HG02678 (cell line): ENCODE measurements around the gene RAB3IL1.
"Not testable (repeated sequence)": the region's sequence is repeated elsewhere in the genome, so short reads cannot be mapped to it uniquely, and the experiment has no call there.

Experiments used
- ATAC-seq: cut with Tn5 transposase; IDR thresholded peaks from one replicate; pipeline ENCODE4 v1.9.1; 2021; ENCODE audit warnings: mild to moderate bottlenecking, moderate library complexity; ENCODE audit not compliant: unreplicated experiment

Gene RAB3IL1

DNA sequence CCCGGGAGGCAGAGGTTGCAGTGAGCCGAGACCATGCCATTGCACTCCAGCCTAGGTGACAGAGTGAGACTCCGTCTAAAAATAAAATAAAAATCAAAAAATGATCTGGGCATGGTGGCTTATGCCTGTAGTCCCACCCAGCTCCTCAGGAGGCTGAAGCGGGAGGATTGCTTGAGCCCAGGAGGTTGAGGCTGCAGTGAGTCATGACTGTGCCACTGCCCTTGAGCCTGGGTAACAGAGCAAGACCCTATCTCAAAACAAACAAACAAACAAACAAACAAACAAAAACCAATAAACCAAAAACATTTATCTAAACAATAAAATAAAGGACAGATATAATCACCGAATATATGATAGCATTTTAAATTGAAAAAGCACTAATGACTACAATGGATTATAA is 36.3 kb upstream of the RAB3IL1 start:
- not testable (repeated sequence) for ATAC-seq

- no peak for ATAC-seq
Observed at GRCh38 chr11:61952882-61953281, 35.5 kb upstream of the RAB3IL1 start.

DNA sequence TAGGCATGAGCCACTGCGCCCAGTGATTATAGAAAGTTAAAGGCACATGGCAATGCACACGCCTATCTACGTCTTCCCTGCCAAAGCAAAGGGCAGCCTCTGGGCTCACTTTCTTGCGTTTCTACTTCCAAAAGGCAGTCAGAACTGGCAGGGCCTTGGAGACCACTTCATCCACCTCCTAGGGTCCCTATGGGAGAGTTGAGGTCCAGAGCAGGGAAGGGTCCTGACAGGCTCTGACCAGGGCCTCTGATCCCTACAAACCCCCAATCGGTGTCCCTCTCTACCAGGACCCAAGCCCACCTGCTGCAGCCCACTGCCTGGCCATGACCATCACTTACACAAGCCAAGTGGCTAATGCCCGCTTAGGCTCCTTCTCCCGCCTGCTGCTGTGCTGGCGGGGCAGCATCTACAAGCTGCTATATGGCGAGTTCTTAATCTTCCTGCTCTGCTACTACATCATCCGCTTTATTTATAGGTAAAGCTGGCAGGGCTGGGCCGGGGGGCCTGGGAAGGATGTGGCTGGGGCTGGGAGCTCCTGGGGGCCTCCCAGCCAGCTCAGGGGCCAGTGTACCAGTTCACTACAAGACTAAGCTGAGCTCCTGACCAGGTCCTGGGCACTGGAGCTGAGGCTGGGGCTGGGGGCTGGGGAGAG is 34.2 kb upstream of the RAB3IL1 start:
- no peak for ATAC-seq

GRCh38 chr11:61950035-61950547 is 32.7 kb upstream of the RAB3IL1 start, which contains the start of gene BEST1:
Gene BEST1, plus strand, starts transcription at chr11:61950351. Its CDS starts 1,456 bp downstream, at chr11:61951807.
- ATAC-seq: no peak

DNA sequence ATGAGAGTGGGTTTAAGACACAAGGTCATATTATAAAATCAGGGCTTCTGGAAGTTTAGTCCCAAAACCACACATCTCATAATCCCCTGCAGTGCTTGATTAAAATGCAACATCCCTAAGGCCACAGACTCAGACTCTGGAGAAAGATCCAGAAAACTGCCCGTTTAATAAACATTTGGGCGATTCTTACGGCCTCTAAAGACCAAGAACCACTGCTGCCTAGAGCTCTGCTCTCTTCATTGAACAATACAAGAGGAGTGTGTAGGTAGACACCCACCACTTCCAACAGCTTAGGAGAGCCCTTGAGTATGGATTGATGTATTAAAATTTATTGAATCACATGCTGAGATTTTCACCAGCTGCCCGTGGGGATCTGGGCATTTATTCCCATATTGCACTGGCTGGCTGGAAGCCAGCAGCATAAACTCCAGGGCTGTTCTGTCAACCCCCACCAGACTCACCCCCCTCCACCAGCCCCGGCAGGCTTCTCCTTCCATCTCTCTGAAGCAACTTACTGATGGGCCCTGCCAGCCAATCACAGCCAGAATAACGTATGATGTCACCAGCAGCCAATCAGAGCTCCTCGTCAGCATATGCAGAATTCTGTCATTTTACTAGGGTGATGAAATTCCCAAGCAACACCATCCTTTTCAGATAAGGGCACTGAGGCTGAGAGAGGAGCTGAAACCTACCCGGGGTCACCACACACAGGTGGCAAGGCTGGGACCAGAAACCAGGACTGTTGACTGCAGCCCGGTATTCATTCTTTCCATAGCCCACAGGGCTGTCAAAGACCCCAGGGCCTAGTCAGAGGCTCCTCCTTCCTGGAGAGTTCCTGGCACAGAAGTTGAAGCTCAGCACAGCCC is 32.0 kb upstream of the RAB3IL1 start:
- ATAC-seq: no peak

GRCh38 chr11:61948505-61948904 is 31.1 kb upstream of the RAB3IL1 start:
- no peak for ATAC-seq

- ATAC-seq: no peak
Observed at GRCh38 chr11:61947486-61948210, 30.3 kb upstream of the RAB3IL1 start.

GRCh38 chr11:61946894-61947293 is 29.5 kb upstream of the RAB3IL1 start:
- no peak for ATAC-seq

DNA sequence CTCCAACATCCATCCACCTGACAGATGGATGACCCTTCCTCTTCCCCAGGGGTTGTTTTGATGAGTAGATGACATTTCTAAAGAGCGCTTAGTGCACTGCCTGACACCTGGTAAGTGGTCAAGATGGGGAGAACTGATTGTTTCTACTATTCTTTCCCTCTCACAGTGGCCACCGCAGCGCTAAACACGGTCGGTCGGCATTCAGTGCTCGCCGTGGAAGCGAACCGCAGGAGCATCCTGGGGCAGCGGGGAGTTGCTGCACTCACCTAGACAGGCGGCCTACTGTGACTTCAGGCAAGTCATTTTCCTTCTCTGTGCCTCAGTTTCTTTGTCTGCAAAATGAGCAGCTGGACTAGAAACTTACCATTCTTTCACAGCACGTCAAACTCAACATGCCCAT is 27.8 kb upstream of the RAB3IL1 start:
- ATAC-seq: no peak

- no peak for ATAC-seq
Observed at GRCh38 chr11:61940466-61940865, 23.1 kb upstream of the RAB3IL1 start.

DNA sequence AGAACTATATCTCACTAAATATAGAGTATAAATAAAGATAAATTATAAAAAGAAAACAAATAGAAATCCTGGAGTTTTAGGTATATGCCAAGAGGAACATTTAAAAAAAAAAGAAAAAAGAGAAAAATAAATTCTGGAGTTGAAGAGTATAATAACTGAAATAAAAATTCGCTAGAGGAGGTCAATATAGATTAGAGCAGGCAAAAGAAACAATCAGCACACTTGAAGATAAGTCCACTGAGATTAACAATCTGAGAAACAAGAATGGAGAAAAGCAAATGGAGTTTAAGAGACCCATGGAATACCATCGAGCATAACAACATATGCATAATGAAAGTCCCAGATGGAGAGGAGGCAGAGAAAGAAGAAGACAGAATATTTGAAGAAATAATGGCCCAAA is 18.5 kb upstream of the RAB3IL1 start:
- no peak for ATAC-seq

GRCh38 chr11:61930933-61931332 is 13.6 kb upstream of the RAB3IL1 start:
- no peak for ATAC-seq

DNA sequence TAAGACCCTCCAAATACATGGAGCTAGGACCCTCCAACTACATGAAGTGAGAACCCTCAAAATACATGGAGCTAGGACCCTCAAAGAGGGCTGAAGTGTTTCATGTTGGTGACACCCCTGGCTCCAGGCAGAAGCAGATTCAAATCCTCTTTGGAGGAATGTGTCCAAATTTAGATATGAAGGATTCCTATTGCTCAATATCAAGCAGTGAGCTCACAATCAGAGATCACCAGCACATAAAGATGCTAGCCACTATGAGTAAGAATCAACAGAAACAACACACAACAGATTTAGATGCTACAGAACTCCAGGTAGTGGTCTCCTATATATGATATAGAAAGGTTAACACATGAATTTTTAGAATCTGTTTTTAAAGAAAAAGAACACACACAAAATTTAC is 11.2 kb upstream of the RAB3IL1 start:
- no peak for ATAC-seq

DNA sequence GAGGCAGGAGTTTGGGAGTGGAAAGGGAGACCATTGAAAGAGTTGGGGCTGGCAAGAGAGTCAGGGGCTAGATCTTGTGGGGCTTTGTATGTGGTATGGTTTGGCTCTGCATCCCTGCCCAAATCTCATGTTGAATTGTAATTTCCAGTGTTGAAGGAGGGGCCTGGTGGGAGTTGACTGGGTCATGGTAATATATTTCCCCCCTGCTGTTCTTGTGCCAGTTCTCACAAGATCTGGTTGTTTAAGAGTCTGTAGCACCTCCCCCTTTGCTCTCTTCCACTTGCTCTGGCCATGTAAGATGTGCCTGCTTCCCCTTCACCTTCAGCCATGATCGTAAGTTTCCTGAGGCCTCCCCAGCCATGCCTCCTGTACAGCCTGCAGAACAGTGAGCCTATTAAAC is 10.1 kb upstream of the RAB3IL1 start:
- ATAC-seq: no peak

DNA sequence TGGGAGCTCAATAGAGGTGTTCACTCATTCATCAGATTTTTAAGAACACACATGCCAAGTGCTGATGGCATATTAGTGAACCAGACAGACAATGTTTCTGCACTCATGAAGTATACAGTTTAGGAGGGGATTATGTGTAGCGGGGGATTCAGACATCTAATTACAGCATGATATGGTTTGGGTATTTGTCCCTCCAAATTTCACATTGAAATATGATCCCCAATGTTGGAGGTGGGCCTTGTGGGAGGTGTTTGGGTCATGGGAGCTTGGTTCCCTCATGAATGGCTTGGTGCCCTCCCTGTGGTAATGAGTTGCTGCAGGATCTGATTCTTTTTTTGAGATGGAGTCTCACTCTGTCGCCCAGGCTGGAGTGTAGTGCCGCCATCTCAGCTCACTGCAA is 8.9 kb upstream of the RAB3IL1 start:
- ATAC-seq: no peak

GRCh38 chr11:61925736-61926135 is 8.4 kb upstream of the RAB3IL1 start:
- ATAC-seq: no peak

DNA sequence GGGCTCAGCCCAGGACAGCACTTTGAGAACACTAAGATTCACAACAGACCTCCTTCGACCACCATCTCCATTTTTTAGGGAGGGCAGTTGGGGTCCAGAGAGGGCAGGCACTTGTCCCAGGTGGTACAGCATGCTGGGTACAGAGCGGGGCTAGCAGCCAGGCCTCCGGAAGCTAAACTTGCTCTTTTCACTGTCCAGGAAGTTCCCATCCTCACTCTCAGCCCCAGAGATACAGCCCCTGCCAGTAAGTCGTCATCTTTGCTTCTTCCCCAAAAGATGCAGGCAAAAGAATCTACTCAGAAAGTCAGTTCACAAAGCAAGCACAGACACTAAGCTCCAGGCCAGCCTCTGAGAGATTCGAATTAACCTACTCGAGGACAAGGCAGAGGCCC is 6.7 kb upstream of the RAB3IL1 start:
- no peak for ATAC-seq

DNA sequence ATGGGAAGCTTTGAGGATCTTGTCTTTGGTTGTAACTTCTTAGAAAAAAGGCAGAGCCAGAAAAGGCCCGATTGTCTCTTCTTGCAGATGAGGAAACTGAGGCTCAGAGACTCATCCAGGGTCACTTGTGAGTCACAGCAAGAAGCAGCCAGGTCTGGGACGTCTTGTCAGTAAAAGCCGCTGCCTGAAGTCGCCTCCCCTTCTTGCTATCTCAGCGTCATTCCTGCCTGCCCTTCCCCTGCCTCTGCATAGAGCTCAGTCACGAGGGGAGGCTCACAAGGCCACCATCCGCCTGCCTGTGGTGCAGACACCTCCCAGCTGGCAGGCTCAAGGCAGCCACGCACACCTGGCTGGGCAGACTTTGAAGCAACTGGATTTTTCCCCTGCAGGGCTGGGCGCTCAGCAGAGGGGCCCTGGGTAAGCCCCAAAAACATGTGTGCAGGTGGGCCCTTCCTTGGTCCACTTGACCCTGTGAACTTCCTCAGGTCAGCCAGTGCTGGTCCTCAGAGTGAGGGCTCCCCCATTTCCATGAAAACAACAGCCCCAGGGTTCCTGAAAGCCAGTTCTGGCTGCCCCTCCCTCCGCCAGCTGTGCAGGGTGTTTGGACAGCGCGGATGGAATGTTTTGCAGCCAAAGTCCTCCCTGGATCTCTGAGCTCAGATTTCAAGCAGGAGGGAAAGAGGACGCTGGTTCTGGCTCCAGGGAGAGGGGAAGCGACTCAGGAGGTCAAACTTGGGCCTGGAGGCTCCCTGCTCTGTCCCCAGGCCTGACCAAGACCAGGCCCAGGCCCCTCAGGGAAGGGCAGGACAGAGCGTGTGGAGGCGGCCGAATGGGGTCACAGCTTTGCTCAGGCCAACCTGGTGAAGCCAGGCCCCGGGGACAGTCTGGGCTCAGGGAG is 6.0 kb upstream of the RAB3IL1 start:
- no peak for ATAC-seq

- no peak for ATAC-seq
Observed at GRCh38 chr11:61922539-61922938, 5.2 kb upstream of the RAB3IL1 start.

DNA sequence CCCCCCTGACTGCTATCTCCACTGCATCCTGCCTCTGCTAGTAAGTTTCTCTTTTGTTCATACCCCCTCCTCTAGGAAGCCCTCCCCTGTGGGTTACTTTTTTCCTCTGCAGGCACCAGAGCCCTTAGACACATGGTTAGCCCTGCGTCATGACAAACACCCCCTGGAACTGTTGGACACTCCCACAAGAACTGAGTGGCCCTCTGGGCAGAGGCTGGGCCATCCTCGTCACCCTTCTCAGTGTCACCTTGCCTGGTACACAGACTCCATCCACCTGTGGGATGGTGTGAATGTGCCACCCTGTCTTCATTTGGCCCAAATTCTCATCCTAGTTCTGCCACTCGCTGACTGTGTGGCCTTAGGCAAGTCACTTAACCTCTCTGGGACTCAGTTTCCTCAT is 4.1 kb upstream of the RAB3IL1 start:
- no peak for ATAC-seq
